HG03469 (cell line): ENCODE results near the gene THAP12.
A peak's percentile ranks its signal among the peaks of the same experiment; 100 is the strongest.
"Not testable (repeated sequence)": the region's sequence is repeated elsewhere in the genome, so short reads cannot be mapped to it uniquely, and the experiment has no call there.

Experiments used
- ATAC-seq: cut with Tn5 transposase; IDR thresholded peaks from one replicate; pipeline ENCODE4 v1.9.1; 2021; ENCODE audit warnings: mild to moderate bottlenecking, moderate library complexity, moderate number of reproducible peaks; ENCODE audit not compliant: unreplicated experiment

Gene THAP12, protein sequence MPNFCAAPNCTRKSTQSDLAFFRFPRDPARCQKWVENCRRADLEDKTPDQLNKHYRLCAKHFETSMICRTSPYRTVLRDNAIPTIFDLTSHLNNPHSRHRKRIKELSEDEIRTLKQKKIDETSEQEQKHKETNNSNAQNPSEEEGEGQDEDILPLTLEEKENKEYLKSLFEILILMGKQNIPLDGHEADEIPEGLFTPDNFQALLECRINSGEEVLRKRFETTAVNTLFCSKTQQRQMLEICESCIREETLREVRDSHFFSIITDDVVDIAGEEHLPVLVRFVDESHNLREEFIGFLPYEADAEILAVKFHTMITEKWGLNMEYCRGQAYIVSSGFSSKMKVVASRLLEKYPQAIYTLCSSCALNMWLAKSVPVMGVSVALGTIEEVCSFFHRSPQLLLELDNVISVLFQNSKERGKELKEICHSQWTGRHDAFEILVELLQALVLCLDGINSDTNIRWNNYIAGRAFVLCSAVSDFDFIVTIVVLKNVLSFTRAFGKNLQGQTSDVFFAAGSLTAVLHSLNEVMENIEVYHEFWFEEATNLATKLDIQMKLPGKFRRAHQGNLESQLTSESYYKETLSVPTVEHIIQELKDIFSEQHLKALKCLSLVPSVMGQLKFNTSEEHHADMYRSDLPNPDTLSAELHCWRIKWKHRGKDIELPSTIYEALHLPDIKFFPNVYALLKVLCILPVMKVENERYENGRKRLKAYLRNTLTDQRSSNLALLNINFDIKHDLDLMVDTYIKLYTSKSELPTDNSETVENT

DNA sequence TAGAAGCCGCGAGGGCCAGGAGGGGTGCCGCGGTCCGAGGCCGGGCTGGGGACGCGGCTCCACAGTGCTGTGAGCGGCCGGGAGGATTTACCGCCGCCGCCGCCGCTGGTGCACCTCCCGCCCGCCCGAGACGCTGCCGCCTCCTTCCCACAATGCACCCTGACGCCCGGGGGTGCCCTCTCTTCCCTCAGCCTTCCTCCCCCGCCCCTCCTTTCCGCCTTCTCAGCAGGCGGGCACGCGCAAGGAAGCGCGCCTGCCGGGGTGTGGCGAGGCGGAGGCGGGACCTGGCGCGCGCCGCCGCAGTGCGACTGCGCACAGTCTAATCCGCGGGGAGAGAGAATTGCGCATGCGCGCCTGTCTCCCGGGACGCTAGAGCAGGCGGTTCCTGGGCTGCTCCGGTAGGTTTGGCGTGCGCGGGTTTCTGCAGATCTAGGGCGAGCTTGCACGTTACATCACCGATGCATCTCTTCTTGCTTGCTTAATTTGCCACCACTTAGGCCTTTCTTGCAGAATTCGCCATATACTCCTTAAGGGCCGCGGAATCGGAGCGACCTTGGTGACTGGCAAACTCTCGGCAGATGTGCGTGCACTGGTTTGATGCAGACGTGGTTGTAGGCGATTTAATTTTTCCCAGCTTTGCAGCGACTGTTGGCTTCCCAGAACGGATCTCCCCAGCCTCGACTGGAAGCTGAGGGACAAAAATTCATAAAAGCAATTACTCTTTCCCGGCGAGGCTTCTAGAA, at the start of gene THAP12, which contains the start of gene GVQW3:
THAP12 (minus strand) TSS at position 156 of the 743 bp plus-strand sequence. CDS start 296 bp downstream, outside the sequence.
GVQW3 (plus strand) TSS at position 347 of the 743 bp plus-strand sequence. CDS start 506 bp downstream, outside the sequence.
- ATAC-seq, result peak; percentile 52

DNA sequence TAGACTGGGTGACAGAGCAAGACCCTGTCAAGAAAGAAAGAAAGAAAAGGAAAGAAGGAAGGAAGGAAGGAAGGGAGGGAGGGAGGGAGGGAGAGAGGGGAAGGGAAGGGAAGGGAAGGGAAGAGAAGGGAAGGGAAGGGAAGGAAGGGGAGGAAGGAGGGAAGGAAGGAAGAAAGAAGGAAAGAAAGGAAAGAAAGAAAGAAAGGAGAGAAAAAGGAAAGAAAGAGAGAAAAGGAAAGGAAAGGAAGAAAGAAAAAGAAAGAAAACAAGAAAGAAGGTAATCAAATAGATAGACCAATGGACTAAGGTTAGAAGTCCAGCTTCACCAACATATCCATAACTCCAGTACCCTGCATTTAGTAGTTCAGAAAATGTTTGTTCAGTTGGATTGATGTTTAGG, 45.7 kb upstream of the THAP12 start:
- ATAC-seq, result no peak

DNA sequence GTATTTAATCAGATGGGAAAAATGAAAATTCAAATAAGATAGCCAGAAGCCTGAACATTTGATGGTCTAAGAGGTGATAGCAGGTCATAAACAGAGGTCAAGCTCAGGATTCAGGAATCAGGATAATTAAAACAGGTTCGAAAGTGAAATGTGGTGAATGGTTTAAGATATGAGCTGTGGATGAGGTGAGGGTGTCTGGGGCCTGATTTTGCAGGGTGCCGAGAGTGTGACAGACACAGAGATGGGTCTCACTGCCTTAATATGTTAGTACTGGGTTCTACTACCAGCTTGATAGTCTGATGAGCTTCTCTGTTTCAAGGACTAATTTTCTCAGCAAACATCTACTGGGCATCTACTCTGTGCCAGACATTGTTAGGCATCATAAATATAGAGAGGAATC, 44.0 kb upstream of the THAP12 start:
- no peak for ATAC-seq

DNA sequence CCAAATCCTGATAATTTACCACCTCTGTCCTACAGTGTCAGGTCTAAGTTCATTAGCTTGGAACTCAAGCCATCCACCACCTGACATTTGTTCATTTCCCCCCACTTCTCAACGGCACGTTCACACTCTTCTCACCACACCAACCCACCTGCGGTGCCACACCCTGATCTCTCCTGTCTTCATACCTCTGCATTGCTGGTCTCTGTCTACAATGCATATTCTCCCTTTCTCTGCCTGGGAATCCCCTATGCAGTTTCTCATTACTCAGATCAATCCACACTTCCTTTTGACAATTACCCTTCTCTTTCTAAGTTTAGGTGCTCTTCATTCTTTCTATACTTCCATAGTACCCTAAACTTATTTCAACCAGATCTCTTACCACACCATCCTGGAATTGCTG, 43.4 kb upstream of the THAP12 start:
- ATAC-seq, result no peak

DNA sequence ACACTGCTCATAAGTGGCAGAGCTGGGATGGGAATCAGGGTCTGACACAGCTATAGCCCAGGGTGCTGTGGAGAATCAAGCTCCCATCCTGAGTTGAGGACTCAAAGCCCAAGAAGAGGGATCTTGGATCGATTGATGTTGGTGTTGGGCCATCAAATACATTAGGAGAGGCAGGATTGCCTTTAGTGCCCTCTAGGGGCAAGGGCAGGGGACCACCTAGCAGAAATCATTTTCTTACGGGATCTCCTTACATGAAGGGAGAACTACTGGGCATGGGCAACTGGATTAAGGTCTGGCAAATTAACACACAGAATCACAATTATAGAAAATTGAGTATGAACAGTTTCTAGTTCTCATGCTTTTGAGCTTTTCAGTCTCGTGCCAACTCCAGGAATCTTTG, 39.0 kb upstream of the THAP12 start:
- ATAC-seq, result no peak

DNA sequence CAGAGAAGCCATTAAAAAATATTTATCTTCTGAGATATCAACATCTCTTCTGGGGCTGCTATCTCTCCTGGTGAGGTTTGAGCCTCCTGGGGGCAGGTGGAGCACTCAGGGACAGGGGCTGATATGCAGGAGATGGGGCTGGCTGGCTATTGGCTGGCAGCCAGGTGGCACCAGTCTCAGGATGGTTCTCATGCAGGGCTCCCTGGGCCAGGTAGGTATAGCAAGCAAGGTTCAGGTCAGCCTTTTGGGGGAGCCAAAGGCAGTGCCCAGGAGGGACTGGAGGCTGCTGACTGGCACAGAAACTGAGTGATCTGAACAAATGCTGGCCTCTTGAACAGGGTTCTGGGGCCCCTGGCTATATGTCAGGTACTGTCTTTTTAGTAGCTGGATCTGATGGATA, 34.1 kb upstream of the THAP12 start:
- ATAC-seq, result no peak

DNA sequence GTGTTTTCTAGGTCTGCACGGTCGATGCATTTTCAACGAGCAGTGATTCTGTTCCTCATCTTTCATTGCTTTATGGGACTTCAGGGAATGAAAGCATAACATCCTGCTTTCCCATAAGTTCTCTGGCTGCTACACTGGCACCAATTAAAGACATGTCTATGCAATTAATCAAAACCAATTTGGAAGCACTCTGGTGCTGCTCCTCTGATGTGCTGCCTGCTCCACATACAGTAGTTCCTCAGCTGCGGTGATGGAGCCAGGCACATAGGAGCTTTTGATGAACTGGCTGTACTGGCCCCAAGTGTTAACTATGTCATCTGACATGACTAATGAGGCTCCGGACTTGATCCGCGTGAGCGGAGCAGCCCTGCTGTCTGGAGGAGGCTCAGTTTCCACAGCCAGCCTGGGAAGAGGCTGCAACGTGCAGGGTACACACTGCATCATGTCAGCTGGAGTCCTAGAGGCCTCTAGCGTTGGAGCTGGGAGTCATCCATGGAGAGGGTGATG, 30.0 kb upstream of the THAP12 start:
- no peak for ATAC-seq

DNA sequence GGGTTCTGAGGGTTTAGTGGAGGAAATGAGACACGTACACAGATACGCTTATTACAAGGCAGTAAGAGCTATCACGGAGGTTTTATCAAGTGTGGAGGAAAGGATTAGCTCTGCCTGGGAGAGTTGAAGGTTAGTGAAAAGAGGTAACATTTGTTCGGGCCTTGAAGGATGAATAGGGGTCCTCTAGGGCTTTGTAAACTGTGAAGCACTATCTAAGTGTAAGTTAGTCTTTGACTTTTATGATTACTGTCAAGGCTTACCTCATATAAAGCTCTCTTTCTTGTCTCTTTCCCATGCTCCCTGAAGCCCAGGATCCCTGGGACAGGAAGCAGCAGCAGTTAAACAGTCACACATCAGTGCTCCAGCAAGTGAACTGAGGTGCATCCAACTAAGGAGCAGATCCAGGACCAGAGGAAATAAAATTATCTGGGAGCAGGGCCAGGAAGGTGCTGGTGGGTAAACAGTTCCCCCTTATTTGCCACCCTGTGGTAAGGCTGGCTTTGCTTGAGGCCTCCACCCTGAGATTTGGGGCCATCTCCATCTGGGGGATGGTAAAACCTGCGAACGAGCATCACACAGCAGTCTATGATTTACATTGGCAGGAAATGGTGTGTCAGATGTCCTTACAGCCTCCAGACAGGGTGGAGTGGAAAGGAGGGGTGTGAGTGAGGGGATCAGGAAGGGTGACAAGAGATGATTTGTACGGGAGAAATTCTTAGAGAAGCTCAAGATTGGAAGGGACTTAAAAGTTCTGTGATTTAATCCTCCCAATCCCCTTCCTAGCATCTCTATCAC, 27.4 kb upstream of the THAP12 start:
- ATAC-seq, result no peak

DNA sequence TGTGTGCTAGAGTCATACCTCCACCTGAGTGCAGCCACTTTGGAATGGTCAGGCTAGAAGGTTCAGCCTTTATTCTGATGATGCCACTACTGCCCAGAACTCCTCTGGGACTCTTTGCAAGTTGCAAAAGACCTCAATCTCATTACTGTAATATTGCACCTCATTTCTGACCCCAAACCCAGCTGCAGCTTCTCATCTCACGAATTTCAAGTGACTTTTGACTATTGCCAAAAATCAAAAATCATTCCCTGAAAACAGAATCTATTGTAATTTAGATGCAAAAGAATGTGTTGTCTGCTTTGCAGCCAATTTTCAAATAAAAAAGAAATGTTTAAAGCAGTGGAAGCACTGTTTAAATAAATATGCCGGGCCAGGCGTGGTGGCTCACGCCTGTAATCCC, 25.4 kb upstream of the THAP12 start:
- ATAC-seq, result no peak

DNA sequence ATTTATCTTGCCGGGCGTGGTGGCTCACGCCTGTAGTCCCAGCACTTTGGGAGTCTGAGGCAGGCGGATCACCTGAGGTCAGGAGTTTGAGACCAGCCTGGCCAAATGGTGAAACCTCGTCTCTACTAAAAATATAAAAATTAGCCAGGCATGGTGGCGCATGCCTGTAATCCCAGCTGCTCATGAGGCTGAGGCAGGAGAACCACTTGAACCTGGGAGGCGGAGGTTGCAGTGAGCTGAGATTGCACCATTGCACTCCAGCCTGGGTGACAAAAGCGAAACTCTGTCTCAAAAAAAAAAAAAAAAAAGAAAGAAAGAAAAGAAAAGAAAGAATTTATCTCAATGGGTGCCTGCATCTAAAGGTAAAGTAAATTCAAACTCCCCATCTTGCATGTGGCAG, 20.6 kb upstream of the THAP12 start:
- not testable (repeated sequence) for ATAC-seq

DNA sequence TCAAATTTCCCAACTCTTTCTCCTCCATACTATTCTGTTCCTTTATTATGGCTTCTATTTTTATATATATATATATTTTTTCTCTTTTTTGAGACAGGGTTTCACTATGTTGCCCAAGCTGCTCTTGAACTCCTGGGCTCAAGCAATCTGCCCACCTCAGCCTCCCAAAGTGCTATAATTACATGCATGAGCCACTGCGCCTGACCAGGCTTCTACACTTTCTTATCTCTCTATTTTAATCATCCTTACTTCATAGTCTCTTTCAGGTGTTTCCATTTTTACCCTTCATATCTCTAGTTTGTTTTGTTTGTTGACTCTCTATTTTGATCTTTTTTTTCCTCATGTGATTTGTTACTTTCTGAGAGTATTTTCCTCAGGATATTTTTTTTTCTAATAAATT, 20.0 kb upstream of the THAP12 start:
- no peak for ATAC-seq

DNA sequence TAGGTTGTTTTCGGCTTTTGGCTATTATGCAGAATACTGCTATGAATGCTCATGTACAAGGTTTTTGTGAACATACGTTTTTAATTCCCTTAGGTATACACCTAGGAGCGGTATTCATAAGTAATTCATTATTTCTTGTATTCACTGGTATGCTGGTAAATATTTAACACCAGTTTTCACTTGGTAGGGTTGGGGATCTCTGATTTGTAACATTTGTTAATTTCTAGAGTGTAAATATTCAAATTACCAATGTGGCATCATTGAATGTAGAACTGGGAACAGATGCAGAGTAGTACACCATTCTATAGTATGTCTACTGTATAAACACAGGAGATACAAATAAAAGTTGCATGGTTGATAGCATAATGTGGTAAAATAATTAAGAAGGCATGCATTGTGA, 16.5 kb upstream of the THAP12 start:
- no peak for ATAC-seq

DNA sequence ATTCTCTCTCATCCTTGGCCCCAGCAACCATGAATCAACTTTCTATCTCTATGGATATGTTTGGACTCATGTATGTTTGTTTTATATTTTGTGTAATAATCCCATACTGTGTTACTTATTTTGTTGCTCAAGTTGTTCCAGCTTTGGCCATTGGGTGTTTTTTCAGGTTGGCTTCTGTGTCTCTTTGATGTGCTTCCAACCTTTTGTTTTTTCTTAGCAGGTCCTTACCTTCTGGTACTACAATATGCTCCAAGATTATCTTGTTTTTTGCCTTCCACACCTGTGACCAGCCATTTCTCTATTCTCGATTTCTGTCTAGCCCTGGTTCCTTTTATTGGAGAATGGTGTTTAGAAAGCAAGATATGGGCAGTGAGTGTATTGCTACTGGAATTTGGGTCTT, 14.4 kb upstream of the THAP12 start:
- ATAC-seq, result no peak

DNA sequence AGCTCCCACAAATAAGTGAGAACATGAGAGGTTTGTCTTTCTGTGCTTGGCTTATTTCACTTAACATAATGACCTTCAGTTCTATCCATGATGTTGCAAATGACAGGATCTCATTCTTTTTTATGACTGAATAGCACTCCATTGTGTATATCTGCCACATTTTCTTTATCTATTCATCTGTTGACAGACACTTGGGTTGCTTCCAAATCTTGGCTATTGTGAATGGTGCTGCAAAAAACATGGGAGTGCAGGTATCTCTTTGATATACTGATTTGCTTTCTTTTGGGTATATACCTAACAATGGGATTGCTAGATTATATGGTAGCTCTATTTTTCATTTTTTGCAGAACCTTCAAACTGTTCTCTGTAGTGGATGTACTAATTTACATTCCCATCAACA, 13.5 kb upstream of the THAP12 start:
- ATAC-seq, result no peak

DNA sequence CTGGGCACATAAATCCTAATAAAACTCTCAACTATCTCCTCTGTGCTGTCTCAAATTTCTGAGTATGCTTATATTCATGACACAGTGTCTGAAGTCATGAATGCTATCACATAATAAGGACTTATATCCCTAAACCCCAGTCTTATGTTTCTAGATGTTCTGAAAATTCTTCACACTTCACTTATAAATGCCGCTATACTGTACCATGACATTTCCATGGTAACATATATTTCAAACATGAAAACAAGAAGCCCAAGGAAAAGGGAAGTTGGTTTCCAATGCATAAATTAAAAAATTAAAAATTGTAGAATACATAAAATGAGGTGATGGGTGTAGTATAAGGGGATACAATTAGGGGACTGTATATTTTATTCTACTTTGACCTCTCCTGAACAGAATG, 11.9 kb upstream of the THAP12 start:
- no peak for ATAC-seq

DNA sequence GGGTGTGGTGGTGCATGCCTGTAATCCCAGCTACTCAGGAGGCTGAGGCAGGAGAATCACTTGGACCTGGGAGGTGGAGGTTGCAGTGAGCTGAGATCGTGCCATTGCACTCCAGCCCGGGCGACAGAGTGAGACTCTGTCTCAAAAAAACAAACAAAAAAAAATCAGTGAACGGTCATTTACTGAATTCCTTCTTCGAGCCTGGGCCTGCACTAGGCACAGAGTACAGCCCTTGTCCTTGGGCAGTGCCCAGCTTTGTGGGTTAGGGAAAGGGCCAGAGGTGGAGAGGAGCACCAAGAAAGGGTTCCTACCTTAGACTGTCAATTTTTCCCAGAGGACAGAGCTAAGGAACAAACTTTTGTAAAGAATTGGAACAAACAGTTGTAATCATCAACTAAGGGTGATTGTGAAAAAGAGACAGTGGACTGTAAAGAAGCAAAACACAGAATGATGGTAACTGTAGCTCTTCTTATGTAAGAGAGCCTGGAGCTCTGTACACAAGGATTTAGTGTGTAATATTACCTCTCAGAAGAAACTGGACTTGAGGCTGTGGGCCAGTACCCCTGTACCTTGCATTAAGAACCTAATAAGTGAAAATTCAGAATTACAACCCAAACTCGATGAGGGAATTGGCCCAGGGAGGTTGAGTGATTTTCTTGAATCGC, 11.0 kb upstream of the THAP12 start:
- no peak for ATAC-seq

DNA sequence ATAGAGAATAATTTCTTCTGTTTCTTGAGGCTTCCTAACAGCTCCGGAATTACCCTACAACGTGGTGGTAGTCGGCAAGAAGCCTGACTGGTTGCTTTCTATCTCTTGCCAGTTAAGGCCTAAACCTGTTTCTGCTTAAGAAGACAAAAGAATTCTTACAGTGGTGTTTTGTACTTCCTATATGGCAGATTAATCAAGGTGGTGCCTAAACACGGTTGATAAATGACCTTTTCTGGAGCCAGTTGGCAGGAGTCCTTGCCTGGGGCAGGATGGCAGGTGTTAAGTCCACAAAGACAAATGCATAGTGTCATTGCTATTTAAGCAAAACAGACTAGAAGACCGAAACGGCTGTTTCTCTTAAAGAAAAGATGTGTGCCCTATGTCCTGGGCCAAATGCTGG, 10.1 kb upstream of the THAP12 start:
- no peak for ATAC-seq

DNA sequence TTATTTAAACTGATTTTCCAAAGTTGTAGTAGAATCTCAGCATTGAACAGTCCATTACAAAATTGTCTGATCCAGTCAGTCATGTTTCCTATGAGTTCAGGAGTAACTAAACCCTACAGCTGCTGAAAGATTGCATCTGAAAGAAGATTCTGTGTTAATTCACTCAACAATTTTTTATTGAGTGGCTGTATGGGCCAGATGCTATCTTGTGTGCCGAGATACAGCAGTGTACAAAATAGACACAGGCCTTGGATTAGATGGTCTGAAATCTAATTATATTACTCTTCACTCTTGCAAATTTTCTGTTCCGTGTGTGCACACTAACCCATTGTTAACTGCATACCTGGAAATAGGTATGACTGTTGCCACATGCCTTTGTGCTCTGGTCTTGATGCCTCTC, 7.5 kb upstream of the THAP12 start:
- ATAC-seq, result no peak

DNA sequence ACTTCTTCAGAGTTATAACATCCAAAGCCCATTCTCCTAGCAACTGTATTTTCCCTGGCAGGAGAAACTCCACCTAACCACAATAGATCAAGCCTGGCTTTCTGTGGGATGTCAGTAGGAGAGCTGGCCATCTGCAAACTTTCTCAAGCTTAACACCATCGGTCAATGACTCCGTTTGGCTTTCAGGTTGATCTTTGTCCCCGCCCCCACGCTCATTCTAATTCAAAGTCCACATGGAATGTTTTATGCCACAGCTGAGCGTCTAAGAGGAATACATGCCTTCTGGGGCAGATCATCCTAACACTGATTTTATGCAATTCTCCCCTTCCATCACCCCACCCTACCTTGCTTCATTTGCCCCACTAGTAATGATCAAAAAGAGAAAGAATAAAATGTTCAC, 5.0 kb upstream of the THAP12 start:
- ATAC-seq, result no peak

DNA sequence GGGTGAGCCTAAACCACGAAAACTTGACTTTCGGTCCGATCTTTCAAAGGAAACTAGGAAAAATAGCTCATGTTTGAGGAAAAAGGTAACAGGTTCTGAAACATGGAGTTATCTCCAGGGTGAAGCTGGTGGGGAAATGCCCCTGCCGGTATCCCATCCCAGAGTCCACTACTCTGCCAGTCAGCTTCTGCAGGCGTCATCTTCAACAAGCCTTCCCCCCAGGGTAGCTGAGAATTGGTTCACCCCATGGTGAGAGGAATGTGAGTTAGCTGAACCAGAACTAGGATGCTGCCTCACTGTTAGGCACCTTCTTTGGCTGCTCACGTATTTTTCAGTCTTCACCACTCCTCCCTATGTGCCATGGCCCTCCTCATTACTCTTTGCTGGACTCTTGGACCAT, 1.3 kb upstream of the THAP12 start:
- no peak for ATAC-seq
